ENCODE data around the gene HK2. TPM values are rescaled to one million over a fixed set of nuclear protein-coding genes. Genes with fewer than 3 reads are reported as not detected.
"Not testable (repeated sequence)": the region's sequence is repeated elsewhere in the genome, so short reads cannot be mapped to it uniquely, and the experiment has no call there.

HK2 gene
- total and polyA plus RNA-seq, 2 experiments from 2014 or later, result 24.2 to 25.3 TPM

- 67 to 70% methylated on average over 7 of the region's 7 CpGs for WGBS, 2 experiments (ENCODE audit: low coverage in 1 of 2, low lambda C conversion rate in 2 of 2, missing lambda C conversion rate in 2 of 2)
- H3K27ac ChIP-seq, result peak overlapping the region; percentile 35
Observed at GRCh38 chr2:74831693-74832530, 2.0 kb upstream of the HK2 start.

GRCh38 chr2:74834234-74834791, 386 bp downstream of the HK2 start:
- in situ Hi-C loops (cut with MboI); H3K9me3 ChIP-seq (ENCODE audit: low read depth); H3K27me3 ChIP-seq (replicated peaks; ENCODE audit: insufficient read depth); H3K9me2 ChIP-seq (ENCODE audit: insufficient read depth); H4K20me1 ChIP-seq (ENCODE audit: insufficient read depth); H3K36me3 ChIP-seq (ENCODE audit: low read depth): not testable (repeated sequence)
- H3K4me3 ChIP-seq, result peak overlapping the region; percentile 97
- peaks cover 49% of the 10 kb centered on the region for H3K79me2 ChIP-seq (ENCODE audit: insufficient read depth)
- peaks cover 25% of the 10 kb centered on the region; the same call in 1 of the 2 replicates for H3K4me1 ChIP-seq (ENCODE audit: insufficient read depth)
- peak overlapping the region; percentile 94 for H3K9ac ChIP-seq
- DNase-seq, result peak; percentile 57
- peak overlapping the region; percentile 88 for H3K4me2 ChIP-seq (ENCODE audit: unreplicated experiment)
- H3K27ac ChIP-seq, result peak overlapping the region; percentile 85
- H2AFZ ChIP-seq, result peak overlapping the region; percentile 77
- H3F3A ChIP-seq (ENCODE audit: insufficient read depth), result peaks cover 26% of the 10 kb centered on the region
- 1 to 2% methylated on average over 37 to 50 of the region's 51 CpGs for WGBS, 2 experiments (ENCODE audit: low coverage in 1 of 2, low lambda C conversion rate in 2 of 2, missing lambda C conversion rate in 2 of 2)

More at GRCh38 chr2:74831693-74832530, 2.0 kb upstream of the HK2 start:
- Histone ChIP-seq H3K9me3 (ENCODE audit: low read depth) (no peaks in the 10 kb centered on the region), H3K27me3 (replicated peaks; ENCODE audit: insufficient read depth) (no peaks in the 10 kb centered on the region), H2AFZ (peak overlapping the region; percentile 44; the same call in 1 of the 2 replicates), H3F3A (ENCODE audit: insufficient read depth) (peaks cover 26% of the 10 kb centered on the region), H3K4me1 (ENCODE audit: insufficient read depth) (peaks cover 19% of the 10 kb centered on the region; the same call in 1 of the 2 replicates), H3K9ac (no peak overlapping the region), H4K20me1 (ENCODE audit: insufficient read depth) (no peaks in the 10 kb centered on the region), H3K9me2 (ENCODE audit: insufficient read depth) (no peaks in the 10 kb centered on the region), H3K79me2 (ENCODE audit: insufficient read depth) (peaks cover 25% of the 10 kb centered on the region), H3K4me2 (ENCODE audit: unreplicated experiment) (no peak overlapping the region), H3K4me3 (no peak overlapping the region), H3K36me3 (ENCODE audit: low read depth) (no peaks in the 10 kb centered on the region)
- in situ Hi-C loops (cut with MboI), result no loop called here
- peak; percentile 80 for DNase-seq
- no peak for TF ChIP-seq EZH2 (IDR thresholded peaks at IDR 0.05; ENCODE audit: insufficient read depth, poor library complexity, severe bottlenecking)
- TF ChIP-seq EZH2phosphoT487 (IDR thresholded peaks at IDR 0.05; ENCODE audit: insufficient read depth, low read depth), result no peak

- peaks cover 57% of the 10 kb centered on the region for H3K79me2 ChIP-seq (ENCODE audit: insufficient read depth)
Observed at GRCh38 chr2:74834792-74835755, 1.1 kb downstream of the HK2 start.

More at GRCh38 chr2:74834792-74835755, 1.1 kb downstream of the HK2 start:
- H3K27ac ChIP-seq, result peak overlapping the region; percentile 85
- peak; percentile 67 for DNase-seq
- H3K27me3 ChIP-seq (replicated peaks; ENCODE audit: insufficient read depth), result no peaks in the 10 kb centered on the region
- H3F3A ChIP-seq (ENCODE audit: insufficient read depth), result peaks cover 26% of the 10 kb centered on the region
- H3K9me2 ChIP-seq (ENCODE audit: insufficient read depth), result no peaks in the 10 kb centered on the region
- TF ChIP-seq EZH2phosphoT487 (IDR thresholded peaks at IDR 0.05; ENCODE audit: insufficient read depth, low read depth) (no peak), EZH2 (IDR thresholded peaks at IDR 0.05; ENCODE audit: insufficient read depth, poor library complexity, severe bottlenecking) (no peak)
- H3K9me3 ChIP-seq (ENCODE audit: low read depth), result no peaks in the 10 kb centered on the region
- H4K20me1 ChIP-seq (ENCODE audit: insufficient read depth), result no peaks in the 10 kb centered on the region
- peak overlapping the region; percentile 97 for H3K4me3 ChIP-seq
- peaks cover 25% of the 10 kb centered on the region; the same call in 1 of the 2 replicates for H3K4me1 ChIP-seq (ENCODE audit: insufficient read depth)
- in situ Hi-C loops (cut with MboI), result no loop called here
- peak overlapping the region; percentile 94 for H3K9ac ChIP-seq
- H2AFZ ChIP-seq, result peak overlapping the region; percentile 77
- WGBS, 2 experiments (ENCODE audit: low coverage in 1 of 2, low lambda C conversion rate in 2 of 2, missing lambda C conversion rate in 2 of 2), result 1 to 2% methylated on average over 54 to 68 of the region's 87 CpGs
- H3K4me2 ChIP-seq (ENCODE audit: unreplicated experiment), result peak overlapping the region; percentile 88
- no peaks in the 10 kb centered on the region for H3K36me3 ChIP-seq (ENCODE audit: low read depth)

Data from GM23248 (cell line).